DMS114 treated with DMSO at 0.1 percent for 48 hours (cell line): ENCODE data around the gene METAP1D.
A peak's percentile ranks its signal among the peaks of the same experiment; 100 is the strongest.
"Not testable (repeated sequence)": the region's sequence is repeated elsewhere in the genome, so short reads cannot be mapped to it uniquely, and the experiment has no call there.

Source experiments
- DNase-seq: peaks from one replicate; lab custom pipeline; 2025; ENCODE audit not compliant: unreplicated experiment; lab: John Stamatoyannopoulos, UW

The METAP1D gene

DNA sequence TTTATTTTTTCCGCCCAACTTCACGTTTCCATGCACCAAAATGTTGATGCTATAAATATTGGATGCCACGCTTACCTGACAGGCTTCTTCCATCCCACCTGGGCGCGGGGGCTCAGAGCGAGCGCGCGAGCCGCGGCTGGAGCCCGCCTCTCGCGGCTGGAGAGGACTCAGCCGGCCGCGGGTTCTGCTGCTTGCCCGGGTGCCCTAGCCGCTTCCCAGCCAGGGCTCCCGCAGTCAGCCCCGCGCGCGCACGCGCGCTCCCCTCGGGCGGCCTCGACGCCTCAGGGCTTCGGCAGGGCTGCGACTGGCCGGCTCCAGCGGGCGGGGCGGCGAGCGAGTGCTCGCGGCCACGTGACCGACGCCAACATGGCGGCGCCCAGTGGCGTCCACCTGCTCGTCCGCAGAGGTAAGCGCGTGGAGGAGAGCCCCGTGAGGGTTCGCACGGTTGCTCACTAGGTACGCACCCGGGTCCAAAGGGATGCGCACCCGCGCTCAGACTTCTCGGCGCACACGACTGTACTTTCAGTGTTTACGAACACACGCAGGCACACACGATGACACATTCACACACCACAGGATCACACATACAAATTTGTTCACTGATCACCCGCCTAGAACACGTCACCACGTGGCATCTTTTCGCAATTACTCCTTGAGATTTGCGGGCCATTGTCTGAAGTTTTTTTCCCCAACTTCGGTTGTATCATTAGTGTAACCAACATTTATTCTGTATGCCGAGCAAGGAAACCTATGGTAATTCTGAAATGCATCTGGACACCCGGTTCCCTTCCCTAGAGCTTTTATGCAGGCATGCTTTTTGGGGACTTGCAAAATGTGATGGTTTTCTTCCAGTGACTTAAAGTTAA, at the start of gene METAP1D:
Gene METAP1D, plus strand, starts transcription at position 350 of the 866 bp plus-strand sequence. Its CDS starts 17 bp downstream, at position 367.
- peak; percentile 57 for DNase-seq

DNA sequence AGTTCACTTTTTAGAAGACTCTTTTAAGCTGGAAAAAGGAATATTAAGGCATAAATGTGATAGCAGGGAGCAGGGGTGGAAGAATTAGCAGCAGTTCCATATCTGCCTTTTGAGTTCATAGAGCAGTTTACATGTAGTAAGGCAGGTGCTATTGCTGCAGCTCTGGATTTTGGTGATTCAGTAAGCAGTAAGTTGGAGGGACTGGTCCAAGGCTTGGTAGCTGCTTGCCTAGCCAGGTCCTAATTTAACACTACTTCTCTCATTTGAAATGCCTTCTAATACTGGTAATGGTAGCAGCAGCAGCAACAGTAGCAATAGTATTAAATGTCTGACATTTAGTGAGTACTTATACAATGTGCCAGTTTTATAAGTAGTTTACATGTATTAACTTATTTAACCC, 47.5 kb upstream of the METAP1D start:
- no peak for DNase-seq

- no peak for DNase-seq
Measured at GRCh38 chr2:171952748-171953147, 47.0 kb upstream of the METAP1D start.

DNA sequence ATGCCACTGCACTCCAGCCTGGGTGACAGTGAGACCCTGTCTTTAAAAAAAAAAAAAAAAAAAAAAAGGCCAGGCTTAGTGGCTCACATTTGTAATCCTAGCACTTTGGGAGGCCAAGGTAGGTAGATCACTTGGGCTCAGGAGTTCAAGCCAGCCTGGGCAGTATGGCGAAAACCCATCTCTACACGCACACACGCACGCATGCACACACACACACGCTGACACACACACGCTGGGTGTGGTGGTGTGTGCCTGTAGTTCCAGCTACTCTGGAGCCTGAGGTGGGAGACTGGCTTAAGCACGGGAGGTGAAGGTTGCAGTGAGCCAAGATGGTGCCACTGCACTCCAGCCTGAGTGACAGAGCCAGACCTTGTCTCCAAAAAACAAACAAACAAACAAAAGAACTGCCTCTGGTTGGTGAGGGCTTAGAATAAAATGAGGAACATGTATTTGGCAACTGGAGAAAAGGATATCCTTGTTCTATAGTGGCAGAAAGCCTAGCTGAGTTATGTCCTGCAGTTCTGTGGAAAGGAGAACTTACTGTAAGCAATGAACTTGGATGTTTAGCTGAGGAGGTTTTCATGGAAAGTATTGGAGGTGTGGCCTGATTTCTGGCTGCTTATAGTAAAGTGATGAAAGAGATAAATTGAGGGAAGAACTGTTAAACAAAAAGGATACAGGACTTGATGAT, 43.5 kb upstream of the METAP1D start:
- DNase-seq: no peak

DNA sequence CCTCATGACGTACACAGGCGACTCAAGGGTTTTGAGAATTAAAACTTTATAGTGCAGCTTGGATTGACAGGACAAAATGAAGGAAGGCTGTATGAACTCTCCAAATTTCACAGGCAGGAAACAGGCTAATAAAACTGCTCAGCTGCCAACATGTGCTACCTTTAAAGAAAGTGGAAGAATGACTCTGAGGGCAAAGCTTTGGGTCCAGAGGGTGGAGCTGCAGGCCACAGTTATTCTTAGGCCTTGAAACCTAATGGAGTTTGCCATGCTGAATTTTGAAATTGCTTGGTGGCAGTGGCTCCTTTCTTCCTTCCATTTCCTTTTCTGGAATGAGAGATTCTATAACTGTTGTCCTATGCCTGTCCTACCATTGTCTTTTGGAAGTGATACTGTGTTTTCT, 42.7 kb upstream of the METAP1D start:
- DNase-seq: no peak

GRCh38 chr2:171958475-171958874, 41.3 kb upstream of the METAP1D start:
- no peak for DNase-seq

- no peak for DNase-seq
Measured at GRCh38 chr2:171959998-171960397, 39.8 kb upstream of the METAP1D start.

DNA sequence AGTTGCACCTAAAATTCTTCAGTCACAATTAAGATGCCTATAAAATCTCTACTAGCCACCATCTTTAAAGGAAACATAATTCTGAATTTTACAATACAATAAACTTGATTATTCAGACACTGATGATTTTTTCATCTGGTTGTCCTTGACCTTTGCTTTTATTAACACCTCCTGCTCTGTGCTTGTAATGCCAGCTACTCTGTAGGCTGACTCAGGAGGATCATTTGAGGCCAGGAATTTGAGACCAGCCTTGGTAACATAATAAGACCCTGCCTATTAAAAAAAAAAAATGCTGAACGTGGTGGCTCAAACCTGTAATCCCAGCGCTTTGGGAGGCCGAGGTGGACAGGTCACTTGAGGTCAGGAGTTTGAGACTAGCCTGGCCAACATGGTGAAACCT, 39.2 kb upstream of the METAP1D start:
- DNase-seq: no peak

GRCh38 chr2:171963198-171963597, 36.6 kb upstream of the METAP1D start:
- DNase-seq: no peak

DNA sequence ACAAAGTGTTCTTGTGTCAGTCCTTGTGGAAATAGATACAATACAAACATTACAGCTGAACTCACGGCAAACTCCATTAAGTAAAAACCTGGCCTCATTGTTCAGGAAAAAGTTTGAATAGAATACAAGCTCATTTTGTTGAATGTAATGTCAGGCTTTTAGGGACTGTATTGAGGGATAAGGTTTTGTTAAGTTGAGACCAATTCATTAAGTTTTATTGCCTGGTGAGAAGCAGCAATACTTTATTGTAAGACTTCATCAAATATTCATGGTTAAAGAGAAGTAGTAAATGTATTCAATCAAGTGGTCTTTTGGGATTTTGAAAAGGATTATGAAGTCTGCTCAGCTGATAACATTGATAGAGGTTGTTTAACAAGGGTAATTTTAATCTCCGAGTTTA, 35.4 kb upstream of the METAP1D start:
- DNase-seq: no peak

DNA sequence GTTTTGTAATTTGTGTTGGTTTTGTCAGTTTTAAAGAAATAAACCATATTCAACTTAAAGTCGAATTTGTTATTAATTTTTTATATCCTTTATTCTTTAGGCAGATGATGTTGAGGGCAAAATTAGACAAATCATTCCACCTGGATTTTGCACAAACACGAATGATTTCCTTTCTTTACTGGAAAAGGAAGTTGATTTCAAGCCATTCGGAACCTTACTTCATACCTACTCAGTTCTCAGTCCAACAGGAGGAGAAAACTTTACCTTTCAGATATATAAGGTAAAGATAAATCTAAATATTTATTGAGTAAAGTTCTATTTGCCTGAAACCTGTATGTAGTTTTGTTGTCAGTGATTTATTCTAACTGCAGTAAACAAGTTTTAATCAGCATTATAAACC, 34.5 kb upstream of the METAP1D start:
- DNase-seq: no peak

- no peak for DNase-seq
Measured at GRCh38 chr2:171965661-171966060, 34.1 kb upstream of the METAP1D start.

DNA sequence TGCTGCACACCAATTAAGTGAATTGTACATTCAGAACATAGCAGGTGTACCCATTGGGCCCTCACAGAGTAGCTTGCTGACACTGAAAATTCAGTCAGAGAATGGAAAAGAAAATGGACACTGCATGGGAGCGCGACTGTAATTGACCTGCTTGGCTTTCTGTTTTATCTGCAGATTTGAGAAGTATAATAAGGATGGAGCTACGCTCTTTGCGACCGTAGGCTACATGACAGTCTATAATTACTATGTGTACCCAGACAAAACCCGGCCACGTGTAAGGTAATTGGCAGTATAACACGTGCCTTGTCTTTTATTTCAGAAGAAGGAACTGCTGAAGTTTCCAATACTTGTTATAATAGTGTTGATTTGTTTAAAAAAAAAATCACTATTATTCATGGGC, 33.5 kb upstream of the METAP1D start:
- no peak for DNase-seq

GRCh38 chr2:171966688-171967087, 33.1 kb upstream of the METAP1D start:
- no peak for DNase-seq

GRCh38 chr2:171968509-171968908, 31.2 kb upstream of the METAP1D start:
- no peak for DNase-seq

DNA sequence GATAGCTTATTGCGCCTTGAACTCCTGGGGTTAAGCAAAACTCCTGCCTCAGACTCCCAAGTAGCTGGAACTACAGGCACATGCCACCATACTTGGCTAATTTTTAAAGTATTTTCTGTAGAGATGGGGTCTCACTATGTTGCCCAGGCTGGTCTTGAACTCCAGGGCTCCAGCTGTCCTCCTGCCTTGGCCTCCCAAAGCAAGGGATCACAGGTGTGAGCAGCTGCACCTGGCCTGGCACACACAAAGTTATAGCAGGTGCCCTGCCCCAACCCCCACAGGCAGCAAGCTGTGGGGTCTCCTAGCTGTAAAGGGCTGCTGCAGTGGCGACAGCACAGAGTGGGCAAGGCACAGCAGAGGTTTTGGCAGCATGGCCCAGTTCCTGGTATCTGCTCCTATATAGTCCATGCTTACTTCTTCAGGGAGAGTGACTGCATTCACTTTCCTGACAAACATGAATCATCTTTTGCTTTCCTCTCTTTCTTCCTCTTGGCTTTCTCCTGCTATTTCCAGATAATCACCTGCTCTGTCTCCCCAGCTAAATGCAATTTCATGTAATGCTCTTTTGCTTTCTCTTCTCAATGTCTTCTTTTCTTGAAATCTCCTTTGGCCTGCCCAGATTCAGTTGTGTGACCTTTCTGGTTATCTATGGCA, 27.3 kb upstream of the METAP1D start:
- DNase-seq: no peak

- DNase-seq: no peak
Measured at GRCh38 chr2:171979103-171979502, 20.6 kb upstream of the METAP1D start.

DNA sequence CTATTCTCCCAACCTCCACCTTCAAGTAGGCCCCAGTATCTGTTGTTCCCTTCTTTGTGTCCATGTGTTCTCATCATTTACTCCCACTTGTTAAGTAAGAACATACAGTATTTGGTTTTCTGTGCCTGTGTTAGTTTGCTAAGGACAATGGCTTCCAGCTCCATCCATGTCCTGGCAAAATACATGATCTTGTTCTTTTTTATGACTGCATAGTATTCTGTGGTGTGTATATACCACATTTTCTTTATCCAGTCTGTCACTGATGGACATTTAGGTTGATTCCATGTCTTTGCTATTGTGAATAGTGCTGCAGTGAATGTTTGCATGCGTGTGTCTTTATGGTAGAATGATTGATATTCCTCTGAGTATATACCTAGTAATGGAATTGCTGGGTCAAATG, 15.8 kb upstream of the METAP1D start:
- DNase-seq: not testable (repeated sequence)

DNA sequence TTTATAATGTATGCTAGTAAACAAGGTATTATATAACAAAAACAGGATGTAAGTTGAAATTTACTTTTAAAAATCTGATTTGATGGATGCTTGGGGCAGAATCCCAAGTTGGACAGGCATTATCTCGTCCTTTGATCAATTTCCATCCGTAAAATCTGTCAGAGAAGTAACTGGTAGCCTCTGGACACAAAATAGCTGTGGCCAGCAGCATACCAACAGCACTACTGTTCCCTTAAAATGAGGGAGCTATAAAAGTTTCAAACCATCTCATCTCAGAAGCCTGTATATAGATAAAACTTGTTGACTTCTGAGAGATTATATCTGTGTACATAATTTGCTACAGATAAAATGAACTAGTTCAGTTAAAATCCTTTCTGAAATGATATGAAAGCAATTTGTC, 14.7 kb upstream of the METAP1D start:
- DNase-seq: no peak

- DNase-seq: no peak
Measured at GRCh38 chr2:171986778-171987177, 13.0 kb upstream of the METAP1D start.

GRCh38 chr2:171991027-171991426, 8.7 kb upstream of the METAP1D start:
- DNase-seq: no peak

DNA sequence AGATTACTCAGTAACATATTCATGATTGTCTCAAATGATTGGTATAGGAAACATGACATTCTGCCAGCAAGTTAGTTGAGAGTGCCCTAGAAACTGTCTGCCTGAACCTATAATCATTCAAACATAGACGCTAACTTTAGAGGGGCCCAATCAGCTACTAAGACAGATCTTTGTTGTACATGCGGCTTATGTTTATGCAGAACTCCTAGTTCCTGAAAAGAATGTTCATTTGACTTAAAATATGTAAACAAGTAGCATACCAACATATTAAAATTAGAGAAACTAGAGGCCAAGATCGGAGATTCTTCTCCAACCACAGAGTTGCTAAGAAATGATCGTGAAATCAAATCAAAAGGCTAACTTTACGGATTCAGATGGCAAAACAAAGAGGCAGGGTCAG, 4.2 kb upstream of the METAP1D start:
- DNase-seq: no peak
